NCI-H748 (cell line): ENCODE measurements around the gene SCGB1A1.

ENCODE experiments used
- DNase-seq: peaks from one replicate; lab custom pipeline; 2025; ENCODE audit not compliant: unreplicated experiment; lab: John Stamatoyannopoulos, UW

SCGB1A1 gene

DNA sequence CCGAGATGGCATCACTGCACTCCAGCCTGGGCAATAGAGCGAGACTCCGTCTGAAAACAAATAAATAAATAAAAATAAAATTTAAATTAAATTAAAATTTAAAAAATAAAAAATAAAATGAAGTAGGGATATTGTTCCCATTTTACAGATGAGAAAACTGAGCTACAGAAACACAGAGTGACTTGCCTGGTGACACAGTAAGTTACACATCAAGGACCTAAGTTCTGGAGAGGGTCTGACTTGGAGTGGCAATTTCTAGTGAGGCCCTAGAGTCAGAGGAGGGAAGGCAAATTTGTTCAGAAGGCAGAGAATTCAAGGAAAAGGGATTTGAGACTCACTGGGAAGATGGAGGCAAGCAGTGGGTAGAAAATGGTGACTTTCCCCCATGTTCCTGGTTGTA, 2.0 kb downstream of the SCGB1A1 start:
- DNase-seq = no peak

DNA sequence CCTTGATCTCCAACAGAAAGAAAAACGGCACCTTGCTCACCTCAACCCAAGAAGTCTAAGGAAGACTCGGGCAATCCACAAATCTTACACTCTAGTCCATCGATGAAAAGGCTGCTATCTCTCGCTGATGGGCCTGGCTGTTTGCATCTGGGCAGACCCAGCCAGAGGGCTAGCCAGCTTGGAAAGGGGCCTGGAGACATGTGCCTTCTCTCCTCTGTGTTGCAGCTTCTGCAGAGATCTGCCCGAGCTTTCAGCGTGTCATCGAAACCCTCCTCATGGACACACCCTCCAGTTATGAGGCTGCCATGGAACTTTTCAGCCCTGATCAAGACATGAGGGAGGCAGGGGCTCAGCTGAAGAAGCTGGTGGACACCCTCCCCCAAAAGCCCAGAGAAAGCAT, 3.2 kb downstream of the SCGB1A1 start:
- DNase-seq = no peak

DNA sequence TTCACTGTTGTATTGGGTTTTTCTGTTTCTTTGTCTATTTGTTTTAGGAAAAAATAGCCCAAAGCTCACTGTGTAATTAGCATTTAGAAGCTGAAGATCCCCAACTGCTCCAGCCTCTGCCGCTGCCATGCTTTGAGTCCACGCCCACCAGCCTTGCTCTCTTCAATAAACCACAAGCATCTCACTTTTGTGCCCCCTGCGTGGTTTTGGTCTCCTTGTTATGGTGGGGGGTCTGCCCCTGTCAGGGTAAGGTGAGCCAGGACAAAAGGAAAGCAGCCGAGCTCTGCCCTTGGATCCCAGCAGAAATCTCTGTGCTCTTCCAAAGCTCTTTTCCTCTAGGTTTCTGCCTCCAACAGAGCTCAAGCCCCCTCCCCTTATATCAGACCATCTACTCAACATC, 4.2 kb downstream of the SCGB1A1 start:
- DNase-seq = no peak

DNA sequence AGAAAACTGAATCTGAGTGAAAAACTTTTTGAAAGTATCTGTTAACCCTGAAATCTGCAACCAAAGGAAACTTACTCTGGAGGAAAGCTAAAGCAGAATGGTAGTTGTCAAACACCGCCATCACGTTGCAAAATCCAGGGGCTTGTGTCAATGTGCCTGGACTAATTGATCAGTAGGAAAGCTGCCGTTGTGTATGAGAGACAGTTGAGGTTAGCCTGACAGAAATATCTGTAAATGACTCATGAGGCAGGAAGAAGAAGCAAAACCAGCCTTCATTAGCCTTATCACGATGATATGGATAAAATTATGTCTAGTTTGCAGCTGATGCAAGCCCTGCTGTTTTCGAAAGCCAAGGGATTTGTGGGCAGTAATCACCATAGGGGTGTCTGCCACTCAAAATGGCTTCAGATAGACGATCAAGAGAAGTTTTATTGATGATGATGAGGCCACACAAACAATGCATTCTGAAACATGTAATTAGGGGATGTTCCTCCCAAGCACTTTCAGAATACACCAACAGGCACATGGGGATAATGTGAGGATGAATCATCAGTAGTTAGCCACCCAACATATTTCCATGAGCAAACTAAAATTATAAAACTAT, 8.9 kb downstream of the SCGB1A1 start:
- no peak for DNase-seq

DNA sequence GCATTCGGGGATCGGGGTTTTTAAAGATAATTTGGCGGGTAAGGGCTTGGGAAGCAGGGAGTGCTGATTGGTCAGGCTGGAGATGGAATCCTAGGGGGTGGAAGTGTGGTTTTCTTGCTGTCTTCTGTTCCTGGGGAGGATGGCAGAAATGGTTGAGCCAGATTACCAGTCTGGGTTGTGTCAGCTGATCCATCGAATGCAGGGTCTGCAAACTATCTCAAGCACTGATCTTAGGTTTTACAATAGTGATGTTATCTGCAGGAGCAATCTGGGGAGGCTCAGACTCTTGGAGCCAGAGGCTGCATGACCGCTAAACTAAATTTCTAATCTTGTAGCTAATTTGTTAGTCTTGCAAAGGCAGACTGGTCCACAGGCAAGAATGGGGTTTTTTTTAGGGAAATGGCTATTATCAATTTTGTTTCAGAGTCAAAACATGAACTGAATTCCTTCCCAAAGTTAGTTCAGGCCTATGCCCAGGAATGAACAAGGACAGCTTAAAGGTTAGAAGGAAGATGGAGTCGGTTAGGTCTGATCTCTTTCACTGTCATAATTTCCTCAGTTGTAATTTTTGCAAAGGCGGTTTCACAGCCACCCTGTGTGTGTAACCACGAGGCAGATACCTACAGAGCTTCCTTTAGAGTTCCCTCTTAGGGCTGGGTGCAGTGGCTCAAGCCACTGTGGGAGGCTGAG, 10.2 kb downstream of the SCGB1A1 start:
- DNase-seq = no peak

DNA sequence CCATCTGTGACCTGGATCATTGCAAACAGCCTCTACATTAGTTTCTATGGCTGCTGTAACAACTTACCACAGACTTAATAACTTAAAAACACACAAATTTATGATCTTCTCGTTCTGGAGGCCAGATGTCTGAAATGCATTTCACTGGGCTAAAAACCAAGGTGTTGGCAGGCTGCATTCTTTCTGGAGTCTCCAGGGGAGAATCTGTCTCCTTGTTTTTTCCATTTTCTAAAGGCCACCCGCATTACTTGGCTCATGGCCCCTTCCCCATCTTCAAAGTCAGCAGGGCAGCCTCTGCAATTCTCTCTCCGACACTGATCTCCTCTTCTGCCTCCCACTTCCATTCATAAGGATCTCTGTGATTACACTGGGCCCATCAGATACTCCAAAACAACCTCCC, 11.6 kb downstream of the SCGB1A1 start:
- no peak for DNase-seq

DNA sequence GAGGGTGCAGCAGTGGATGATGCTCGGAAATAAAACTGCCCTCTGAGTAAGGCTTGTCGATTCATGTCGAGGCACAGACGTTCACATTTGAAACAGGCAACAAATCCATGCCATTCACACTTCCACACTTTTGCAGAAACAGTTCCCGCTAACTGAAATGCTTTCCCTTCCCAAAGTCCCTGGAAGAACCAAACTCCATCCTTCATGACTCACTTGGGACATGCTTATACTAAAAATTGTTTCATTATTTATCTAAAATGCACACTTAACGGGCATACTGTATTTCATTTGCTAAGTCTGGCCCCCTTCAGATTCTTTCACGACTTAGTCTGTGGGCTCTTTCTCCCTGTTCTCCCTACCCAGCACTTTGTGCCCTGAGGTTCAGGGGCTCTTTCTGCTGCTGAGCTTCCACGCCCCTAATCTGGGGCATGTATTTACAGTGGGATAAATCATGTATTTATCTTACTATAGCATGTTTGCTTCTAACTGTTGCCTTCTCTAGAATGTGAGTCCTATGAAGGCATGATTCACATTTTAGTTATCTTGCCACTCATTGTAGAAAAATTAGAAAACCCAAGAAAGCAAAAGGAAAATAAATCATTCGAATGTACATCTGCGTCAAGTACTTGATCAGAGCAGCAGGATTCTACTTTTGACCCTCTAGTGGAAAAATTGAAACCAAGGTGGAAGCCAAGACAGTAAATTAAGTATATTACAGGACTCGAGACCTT, 12.5 kb downstream of the SCGB1A1 start:
- DNase-seq = no peak

DNA sequence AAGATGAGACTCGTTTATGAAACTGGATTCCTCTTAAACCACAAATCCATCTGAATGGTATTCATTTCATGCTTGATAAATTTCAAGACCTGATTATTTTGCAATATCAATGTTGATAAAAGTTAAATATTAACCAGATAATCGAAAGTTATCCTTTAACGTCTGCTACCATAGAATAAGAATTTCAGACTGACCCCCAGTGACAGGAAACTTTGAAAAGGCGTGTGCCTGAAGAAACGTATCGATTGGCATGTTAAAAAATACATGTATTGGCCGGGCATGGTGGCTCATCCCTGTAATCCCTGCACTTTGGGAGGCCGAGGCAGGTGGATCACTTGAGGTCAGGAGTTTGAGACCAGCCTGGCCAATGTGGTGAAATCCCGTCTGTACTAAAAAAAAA, 13.9 kb downstream of the SCGB1A1 start:
- no peak for DNase-seq

DNA sequence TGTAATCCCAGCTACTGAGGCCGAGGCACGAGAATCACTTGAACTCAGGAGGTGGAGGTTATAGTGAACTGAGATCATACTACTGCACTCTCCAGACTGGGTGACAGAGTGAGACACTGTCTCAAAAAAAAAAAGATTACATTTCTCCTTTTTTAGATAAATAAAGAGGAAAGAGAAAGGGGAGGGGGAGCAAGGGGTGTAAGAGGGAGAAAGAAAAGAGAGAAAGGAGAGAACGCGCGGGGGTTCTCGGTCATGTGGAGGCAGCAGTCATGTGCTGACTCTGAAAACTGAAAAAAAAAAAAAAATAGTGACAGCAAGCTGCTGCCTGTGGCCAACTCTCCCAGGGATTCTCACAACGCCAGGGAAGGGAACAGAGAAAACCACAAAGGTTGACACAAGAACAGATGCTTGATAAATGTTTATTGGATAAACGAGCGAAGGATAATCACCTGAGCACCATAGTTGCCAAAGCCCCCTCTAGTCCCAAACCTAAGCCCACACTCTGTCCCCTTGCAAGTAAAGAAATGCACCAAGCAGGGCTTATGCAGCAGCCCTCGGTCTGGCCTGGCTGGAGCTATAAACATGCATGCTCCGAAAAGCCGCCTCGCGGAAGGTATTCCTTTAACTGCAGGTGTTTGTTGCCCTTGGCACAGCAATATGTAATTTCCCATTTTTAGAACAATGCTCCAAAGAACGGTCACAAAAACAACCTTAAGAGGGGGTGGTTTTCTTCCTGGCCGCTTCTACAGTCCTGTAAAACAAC, 14.5 kb downstream of the SCGB1A1 start:
- peak; percentile 21 for DNase-seq

DNA sequence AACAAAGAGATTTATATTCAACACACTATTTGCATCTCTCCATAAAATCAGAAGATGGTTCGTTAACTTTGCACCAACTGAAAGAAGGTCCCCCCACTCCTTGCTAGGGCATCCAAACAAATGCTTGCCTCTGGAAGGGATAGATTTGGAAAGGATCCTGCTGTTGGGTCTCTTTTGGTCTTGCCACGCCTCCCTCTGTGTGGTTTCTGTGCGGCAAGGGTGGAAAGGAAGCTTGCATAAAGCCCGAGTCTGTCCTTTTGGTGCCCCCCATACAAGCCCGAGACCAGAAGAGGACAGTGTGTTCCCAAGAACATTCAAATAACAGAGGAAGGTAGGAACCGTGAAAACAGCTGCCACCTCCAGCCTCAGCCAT, 15.1 kb downstream of the SCGB1A1 start:
- DNase-seq = no peak

DNA sequence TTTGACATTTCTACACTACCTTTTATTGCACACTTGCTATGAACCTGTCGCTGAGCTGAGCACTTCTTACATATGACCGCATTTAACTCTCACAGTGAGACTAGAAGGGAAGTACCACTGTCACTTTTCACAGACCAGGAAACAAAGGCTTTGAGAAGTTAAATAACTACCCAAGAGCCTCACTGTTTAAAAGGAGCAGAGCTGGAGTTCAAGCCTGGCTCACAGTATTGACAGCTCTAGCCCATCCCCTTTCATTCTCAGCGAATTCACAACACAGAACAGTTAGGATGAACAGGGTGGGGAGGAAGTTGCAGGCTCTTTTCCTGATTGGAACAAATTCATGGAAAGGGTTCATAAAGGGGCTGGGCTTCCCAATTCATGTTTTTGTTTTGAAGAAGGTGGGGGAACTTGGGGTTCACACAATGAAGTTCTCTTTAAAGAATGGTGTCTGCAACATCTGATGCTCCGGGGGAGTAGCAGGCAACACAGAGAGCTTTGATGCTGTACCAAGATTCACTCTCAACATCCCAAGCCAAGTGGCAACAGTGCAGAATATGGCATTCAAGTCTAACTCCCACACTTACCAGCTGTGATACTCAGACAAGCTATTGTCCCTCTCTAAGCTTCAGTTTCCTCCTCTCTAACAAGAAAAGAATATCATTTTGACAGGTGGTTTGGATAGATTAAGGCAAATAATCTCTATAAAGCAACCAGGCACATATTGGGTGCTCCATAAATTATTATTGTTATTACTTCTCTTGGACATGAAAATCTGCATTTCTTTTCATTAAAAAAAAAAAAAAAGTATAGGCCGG, 17.2 kb downstream of the SCGB1A1 start:
- DNase-seq = no peak

DNA sequence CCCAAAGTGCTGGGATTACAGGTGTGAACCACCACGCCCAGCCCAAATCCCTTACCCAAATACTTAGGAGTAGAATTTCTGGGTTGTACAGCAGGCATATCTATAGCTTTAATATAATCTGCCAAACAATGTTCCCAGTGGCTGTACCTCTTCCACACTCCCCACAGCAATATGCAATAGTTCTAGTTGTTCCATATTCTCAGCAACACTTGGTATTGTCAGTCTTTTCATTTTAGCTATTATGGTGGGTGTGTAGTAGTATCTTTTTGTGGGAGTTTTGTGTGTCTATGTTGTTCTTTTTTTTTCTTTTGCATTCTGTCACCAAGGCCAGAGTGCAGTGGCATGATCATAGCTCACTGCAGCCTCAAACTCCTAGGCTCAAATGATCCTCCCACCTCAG, 18.8 kb downstream of the SCGB1A1 start:
- no peak for DNase-seq

DNA sequence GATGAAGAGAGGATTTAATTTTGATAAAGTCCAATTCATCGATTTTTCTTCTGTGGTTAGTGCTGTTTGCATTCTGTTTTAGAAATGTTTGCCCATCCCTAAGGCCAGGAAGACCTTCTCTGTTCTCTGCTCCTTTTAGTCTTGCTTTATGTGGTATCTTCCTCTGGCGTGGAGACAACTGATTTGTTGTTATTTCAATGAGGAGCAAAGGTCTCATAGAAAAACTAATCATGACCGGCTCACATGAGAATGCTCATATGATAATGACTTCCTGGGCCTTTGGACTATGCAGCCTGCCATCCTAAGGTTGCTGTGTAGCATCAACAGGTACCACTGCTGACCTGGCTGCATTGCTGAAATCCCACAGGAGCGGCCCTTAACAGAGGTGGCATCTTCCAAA, 19.8 kb downstream of the SCGB1A1 start:
- no peak for DNase-seq

DNA sequence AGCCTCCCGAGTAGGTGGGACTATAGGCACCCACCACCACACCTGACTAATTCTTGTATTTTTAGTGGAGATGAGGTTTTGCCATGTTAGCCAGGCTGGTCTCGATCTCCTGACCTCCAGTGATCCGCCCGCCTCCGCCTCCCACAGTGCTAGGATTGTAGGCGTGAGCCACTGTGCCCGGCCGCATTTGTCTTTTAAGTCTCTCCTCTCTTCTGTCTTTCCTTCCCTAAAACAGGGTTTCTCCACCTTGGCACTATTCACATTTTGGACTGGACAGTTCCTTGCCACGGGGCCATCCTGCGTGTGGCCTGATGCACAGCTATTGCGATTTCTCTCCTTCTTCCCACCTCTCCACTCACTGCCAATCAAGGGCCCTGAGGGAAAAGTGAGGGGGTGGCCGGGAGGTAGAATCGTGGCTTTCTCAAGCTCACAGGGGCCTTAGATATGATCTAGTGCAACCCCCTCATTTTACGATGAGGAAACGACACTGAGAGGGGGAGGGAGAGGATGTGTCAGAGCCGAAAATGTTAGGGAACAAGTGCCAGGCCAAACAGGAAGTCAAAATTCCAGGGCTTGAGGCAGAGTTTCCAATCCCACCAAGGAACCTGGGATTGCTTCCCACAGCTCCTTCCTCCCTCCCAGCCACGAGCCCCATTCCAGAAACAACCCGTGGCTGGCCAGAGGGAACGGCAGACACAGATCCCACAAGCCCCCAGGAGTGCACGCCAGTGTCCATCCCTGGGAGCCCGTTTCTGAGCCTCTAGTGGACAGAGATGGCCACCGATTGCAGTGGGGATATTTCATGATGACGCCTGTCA, 21.2 kb downstream of the SCGB1A1 start:
- no peak for DNase-seq

DNA sequence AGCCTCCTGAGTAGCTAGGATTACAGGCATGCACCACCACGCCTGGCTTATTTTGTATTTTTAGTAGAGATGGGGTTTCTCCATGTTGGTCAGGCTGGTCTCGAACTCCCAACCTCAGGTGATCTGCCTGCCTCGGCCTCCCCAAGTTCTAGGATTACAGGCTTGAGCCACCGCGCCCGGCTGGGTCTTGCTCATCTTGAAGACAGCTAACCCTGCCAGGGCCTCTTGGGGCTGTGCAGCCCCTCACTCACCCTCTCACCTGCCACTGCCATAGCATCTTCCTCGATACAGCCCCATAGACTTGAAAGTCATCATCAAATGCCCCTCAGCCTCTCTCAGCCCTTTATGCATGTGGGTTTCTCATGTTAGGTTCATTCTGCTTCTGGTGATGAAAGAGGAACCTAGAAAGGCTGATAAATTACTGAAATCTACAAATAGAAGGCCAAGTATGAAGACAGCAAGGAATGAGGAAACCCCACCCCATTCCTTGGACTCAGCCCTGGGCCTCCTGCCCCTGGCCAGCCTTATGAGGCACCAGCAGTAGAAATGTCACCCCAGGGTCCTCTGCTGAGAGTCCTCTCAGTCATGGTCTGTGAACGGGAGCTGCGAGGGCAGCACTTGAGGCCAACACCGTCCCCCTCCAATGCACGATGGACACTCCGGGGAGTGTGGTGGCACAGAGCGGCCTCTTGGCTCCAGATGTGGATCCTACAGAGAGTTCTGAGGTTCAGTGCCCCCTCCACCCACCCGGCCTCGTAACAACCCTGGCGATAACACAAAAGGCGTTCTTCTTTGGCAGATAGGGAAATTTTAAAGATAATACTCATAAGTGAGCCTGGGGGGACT, 24.8 kb downstream of the SCGB1A1 start:
- DNase-seq = no peak

DNA sequence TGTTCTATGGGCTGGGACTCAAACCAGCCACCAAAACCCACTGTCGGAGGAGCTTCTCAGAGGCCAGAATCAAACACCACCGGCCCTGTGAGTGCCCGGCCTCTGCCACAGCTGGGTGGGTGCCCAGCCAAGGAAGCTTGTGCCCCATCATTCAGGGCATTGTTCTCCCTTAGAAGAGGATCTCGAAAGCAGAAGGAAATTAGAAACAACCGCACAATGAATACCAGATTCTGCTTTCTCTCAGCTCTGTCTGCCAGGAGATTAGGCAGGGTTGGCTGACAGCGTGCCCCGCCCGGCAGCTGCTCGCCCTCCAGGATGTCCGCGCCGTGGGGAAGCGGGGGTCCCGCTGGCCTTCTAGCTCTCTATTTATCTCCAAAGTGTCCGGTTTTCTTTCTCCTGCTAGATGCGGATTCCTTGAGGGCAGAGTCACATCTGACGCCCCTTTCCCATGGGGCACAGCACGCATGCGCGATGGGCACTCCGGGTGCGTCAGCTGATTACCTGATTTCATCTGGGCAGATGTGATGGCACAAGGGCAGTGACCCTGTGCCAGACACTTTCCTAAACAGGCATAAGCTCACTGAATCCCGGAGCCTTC, 25.5 kb downstream of the SCGB1A1 start:
- peak; percentile 61 for DNase-seq

DNA sequence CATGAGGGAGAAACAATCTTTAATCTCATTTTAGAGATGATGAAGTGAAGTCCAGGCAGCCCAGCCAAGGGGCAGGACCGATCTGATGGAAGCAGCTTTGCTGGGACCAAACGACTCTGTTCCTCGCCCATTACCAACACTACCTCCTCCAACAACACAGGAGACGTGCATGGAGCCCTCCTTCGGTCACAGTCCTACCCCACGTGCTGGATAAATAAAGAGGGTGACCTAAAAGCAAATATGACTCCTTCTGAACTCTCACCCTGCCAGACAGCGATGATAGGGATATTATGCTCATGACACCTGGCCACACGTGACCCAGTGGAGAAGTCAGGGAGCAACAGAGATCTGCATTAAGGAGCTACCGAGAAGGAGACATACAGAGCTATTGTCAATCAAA, 26.0 kb downstream of the SCGB1A1 start:
- no peak for DNase-seq

DNA sequence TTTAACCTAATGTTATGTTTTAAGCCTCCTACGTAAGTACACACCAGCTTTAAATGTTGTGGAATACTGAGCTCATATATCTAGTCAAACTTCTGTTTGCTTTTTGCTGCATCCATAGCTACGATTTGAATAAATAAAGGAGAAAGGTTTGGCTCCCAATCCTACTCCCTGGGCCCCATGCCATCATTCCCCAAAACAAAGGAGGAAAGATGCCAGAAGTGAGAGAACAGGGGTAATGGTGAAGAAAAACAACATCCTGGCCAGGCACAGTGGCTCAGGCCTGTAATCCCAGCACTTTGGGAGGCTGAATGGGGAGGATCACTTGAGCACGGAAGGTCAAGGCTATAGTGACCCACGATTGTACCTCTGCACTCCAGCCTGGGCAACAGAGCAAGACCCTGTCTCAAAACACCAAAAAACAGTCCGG, 26.5 kb downstream of the SCGB1A1 start:
- no peak for DNase-seq

DNA sequence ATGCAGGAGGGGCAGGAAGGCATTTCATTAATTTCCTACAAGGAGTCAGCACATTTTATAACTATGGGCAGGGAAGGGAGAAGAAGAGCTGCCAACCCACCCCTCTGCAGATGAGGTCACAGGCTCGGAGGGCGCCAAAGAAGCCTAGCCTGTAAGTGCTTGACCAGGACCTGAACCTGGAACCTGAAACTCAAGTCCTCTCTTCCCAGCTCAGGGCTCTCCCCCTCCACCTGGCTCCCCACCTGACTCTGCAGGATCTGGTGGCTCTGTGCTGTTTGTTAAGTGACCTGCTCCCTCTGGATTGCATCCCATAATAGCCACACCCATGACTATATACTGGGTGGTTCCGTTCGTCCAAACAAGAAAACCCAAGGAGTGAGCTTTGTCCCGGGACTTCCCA, 27.3 kb downstream of the SCGB1A1 start:
- DNase-seq = no peak
